Hippocampal formation (tissue), 2 donors: ENCODE results near the gene AFTPH.

ENCODE experiments used
- DNase-seq, 2 donors: peaks; one replicate each; lab custom pipeline; 2025; lab: John Stamatoyannopoulos, UW

AFTPH gene

GRCh38 chr2:64613276-64613675 lies 89.1 kb downstream of the AFTPH start:
- no peak for DNase-seq

GRCh38 chr2:64615192-64615763 lies 91.2 kb downstream of the AFTPH start:
- no peak for DNase-seq

GRCh38 chr2:64615844-64616536 lies 91.9 kb downstream of the AFTPH start:
- no peak for DNase-seq

- peak; percentile 25 to 47 for DNase-seq
These were observed 93.6 kb downstream of the AFTPH start for GRCh38 chr2:64617631-64618151.

- no peak for DNase-seq
These were observed 96.5 kb downstream of the AFTPH start for GRCh38 chr2:64620661-64621060.

- DNase-seq, result peak in 1 of 2 donors; percentile 6
These were observed 98.5 kb downstream of the AFTPH start for GRCh38 chr2:64622443-64623241.

GRCh38 chr2:64623242-64623850 lies 99.2 kb downstream of the AFTPH start:
- DNase-seq, result no peak

- no peak for DNase-seq
These were observed 100.0 kb downstream of the AFTPH start for GRCh38 chr2:64624108-64624610.

GRCh38 chr2:64624862-64625261 lies 100.7 kb downstream of the AFTPH start:
- DNase-seq, result no peak

GRCh38 chr2:64625299-64626145 lies 101.4 kb downstream of the AFTPH start:
- no peak for DNase-seq

GRCh38 chr2:64626146-64626809 lies 102.2 kb downstream of the AFTPH start:
- DNase-seq, result no peak

GRCh38 chr2:64626963-64627760 lies 103.0 kb downstream of the AFTPH start:
- DNase-seq, result peak; percentile 63 to 71

GRCh38 chr2:64627860-64628841 lies 104.0 kb downstream of the AFTPH start:
- no peak for DNase-seq

GRCh38 chr2:64629329-64629781 lies 105.2 kb downstream of the AFTPH start:
- no peak for DNase-seq

- no peak for DNase-seq
These were observed 105.7 kb downstream of the AFTPH start for GRCh38 chr2:64629875-64630274.

GRCh38 chr2:64630752-64631151 lies 106.6 kb downstream of the AFTPH start:
- no peak for DNase-seq

- no peak for DNase-seq
These were observed 107.6 kb downstream of the AFTPH start for GRCh38 chr2:64631771-64632170.
